Esophagus muscularis mucosa (tissue), 4 donors: ENCODE data around the gene SP9. TPM values are rescaled to one million over a fixed set of nuclear protein-coding genes. Genes with fewer than 3 reads are reported as not detected.

Experiments used
- DNase-seq: peaks from one replicate; pipeline ENCODE4 v3.0.0-alpha.2; 2017; ENCODE audit errors: extremely low spot score
- H3K27ac ChIP-seq, 4 donors: fragments of 200-600 bp; sonication (generic); replicated peaks in 1 of 4; 1 replicate in 3 of 4; 2 replicates in 1 of 4; pipeline ENCODE4 v1.5.1; 2016 to 2019; ENCODE audit warnings: mild to moderate bottlenecking in 1 of 4
- H3K27me3 ChIP-seq, 4 donors: fragments of 200-600 bp; sonication (generic); one replicate each; pipeline versions ENCODE4 v1.5.1 to v1.6.0; 2016 to 2019
- H3K36me3 ChIP-seq, 4 donors: fragments of 200-600 bp; sonication (generic); one replicate each; pipeline ENCODE4 v1.5.1; 2016 to 2019
- H3K4me1 ChIP-seq, 4 donors: fragments of 200-600 bp; sonication (generic); one replicate each; pipeline ENCODE4 v1.5.1; 2016 to 2019
- H3K4me3 ChIP-seq, 4 donors: fragments of 200-600 bp; sonication (generic); 1 replicate in 2 of 4; 2 replicates in 2 of 4; pipeline ENCODE4 v1.5.1; 2016 to 2019; ENCODE audit warnings: mild to moderate bottlenecking in 4 of 4, moderate library complexity in 1 of 4
- H3K9me3 ChIP-seq, 4 donors: fragments of 200-600 bp; sonication (generic); 1 replicate in 3 of 4; 2 replicates in 1 of 4; pipeline ENCODE4 v1.5.1; 2016 to 2019
- CTCF ChIP-seq, 3 experiments: fragments of 200-600 bp in 2 of 3; fragments of 450-650 bp in 1 of 3; sonication (generic) in 2 of 3; IDR thresholded peaks; one replicate each; pipeline ENCODE4 v1.5.1; 2017 to 2019; ENCODE audit warnings: antibody characterized with exemption in 3 of 3, mild to moderate bottlenecking in 2 of 3, moderate library complexity in 1 of 3
- EP300 ChIP-seq: sonication (generic); formaldehyde crosslinking; IDR thresholded peaks from one replicate; pipeline ENCODE4 v1.6.1; 2017; ENCODE audit warnings: antibody characterized with exemption
- POLR2A ChIP-seq: fragments of 450-650 bp; IDR thresholded peaks from one replicate; pipeline ENCODE4 v1.6.1; 2017; ENCODE audit warnings: antibody characterized with exemption, moderate library complexity, mild to moderate bottlenecking, low read depth
- POLR2AphosphoS5 ChIP-seq, 2 donors: sonication (generic); formaldehyde crosslinking; IDR thresholded peaks; one replicate each; pipeline ENCODE4 v1.6.1; 2017; ENCODE audit warnings: antibody characterized with exemption in 2 of 2
- WGBS: methylation state at CpG from one replicate; pipeline ENCODE4 v1.1.5; 2018; 5-methylcytosine and 5-hydroxymethylcytosine counted together
- intact Hi-C: fragments of 100-400 bp; cut with DNase I; formaldehyde crosslinking; loops from one replicate; pipeline ENCODE4 v1.15.1; 2023
- total RNA-seq, 4 donors: library from RNA; depleted of rRNA; stranded (reverse); fragments of >200 nt; gene quantifications; one replicate each; pipeline versions ENCODE4 v1.1.0 to v1.2.1, GENCODE V29; 2016

The SP9 gene
- total RNA-seq, 4 donors from 2014 or later = not detected

DNA sequence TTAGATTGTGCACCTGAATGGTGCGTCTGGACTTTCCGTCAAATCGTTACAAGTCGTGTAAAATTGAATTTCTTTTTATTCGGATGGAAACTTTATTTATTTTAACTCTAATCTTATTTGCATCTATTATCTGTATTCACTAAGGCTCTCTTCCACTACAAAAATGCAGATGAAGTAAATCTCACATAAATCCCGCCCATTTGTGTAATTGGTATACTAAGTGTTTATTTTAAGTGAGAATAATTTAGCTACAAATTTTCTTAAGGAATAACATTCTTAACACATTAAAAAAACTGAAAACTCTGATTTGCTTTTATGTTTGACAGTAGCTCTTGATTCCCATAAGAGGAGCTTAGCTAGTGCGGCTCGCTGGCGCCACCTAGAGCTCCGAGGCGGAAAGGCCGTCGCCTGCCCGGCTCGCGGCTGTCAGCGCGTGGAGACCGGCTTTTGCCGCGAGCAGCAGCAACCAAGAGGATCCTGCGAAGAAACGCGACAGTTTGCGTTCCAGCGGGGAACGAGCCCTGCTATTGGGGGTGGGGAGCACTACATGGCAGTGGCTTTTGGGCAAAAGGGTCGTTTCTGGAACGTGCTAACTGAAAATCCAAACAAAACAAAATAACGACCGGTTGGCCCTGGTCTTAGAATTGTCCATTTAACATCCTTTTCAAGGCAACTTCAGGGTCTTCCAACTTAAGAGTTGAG lies 6.7 kb downstream of the SP9 start:
- no peak for DNase-seq
- intact Hi-C loops = loop anchor here (10.0 kb wide), 1 partner anchor 457 kb away; no protein-coding TSS in a partner anchor
- Histone ChIP-seq H3K36me3 (no peaks in the 10 kb centered on the region), H3K9me3 (no peaks in the 10 kb centered on the region), H3K27ac (no peak overlapping the region), H3K27me3 (peaks cover 17 to 88% (median 83%) of the 10 kb centered on the region in 4 donors), H3K4me3 (peak overlapping the region in 3 of 4 donors; percentile 0 to 31 (median 7)), H3K4me1 (peaks cover 43 to 58% (median 55%) of the 10 kb centered on the region in 4 donors)
- TF ChIP-seq POLR2A (no peak), EP300 (no peak), POLR2AphosphoS5 (IDR thresholded peaks at IDR 0.05) (peak; percentile 39 to 86), CTCF (IDR thresholded peaks at IDR 0.05) (peak in 2 of 3 experiments; percentile 92 to 95)
- WGBS = 3% methylated on average over 20 of the region's 31 CpGs

DNA sequence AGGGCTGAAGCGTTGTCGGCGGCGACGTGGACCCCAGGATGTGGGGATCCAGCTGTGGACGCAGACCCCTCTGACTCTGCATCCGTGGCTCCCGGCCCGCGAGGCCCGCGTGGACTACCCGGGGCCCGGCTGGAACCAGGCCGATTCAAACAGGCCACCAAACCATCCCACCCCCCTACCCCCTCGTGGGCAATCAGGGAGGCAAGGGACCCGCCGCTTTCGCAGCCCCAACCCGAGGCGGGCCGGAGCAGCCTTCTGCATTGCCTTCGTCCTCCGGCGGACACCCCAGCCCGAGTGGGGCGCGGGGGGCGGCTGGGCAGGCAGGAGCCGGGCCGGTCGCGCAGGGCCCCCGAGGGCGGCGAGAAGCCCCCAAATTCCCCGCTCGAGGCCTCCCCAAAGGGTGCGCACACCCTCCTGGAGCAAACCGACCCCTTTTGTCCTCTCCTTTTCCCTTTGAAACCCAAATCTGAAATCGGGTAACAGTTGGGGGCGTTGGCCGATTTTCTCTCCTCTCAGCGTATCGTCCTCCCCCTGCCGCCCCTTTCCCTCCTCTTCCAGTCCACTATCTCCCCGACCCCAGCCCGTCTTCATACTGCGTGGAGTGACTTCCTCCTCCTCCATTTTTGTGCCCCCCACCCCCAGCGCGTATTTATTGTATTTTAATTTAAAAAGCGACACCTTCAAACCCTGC lies 7.4 kb downstream of the SP9 start:
- intact Hi-C loops = loop anchor here (2.0 to 10.0 kb wide), 2 partner anchors 457 to 939 kb away; no protein-coding TSS in a partner anchor
- Histone ChIP-seq H3K36me3 (peaks cover 0 to 4% (median 2%) of the 10 kb centered on the region in 4 donors), H3K4me3 (peak overlapping the region in 3 of 4 donors; percentile 0 to 31 (median 7)), H3K27me3 (peaks cover 12 to 81% (median 76%) of the 10 kb centered on the region in 4 donors), H3K27ac (no peak overlapping the region), H3K4me1 (peaks cover 36 to 51% (median 48%) of the 10 kb centered on the region in 4 donors), H3K9me3 (no peaks in the 10 kb centered on the region)
- DNase-seq = no peak
- 4% methylated on average over 24 of the region's 52 CpGs for WGBS
- TF ChIP-seq POLR2AphosphoS5 (IDR thresholded peaks at IDR 0.05) = no peak
- no peak for TF ChIP-seq CTCF (IDR thresholded peaks at IDR 0.05)
- TF ChIP-seq EP300 = no peak
- TF ChIP-seq POLR2A = no peak

GRCh38 chr2:174342686-174343342 lies 8.1 kb downstream of the SP9 start:
- 16% methylated on average over 27 of the region's 29 CpGs for WGBS
- Histone ChIP-seq H3K27me3 (peaks cover 12 to 75% (median 70%) of the 10 kb centered on the region in 4 donors), H3K36me3 (peaks cover 2 to 11% (median 6%) of the 10 kb centered on the region in 4 donors), H3K9me3 (no peaks in the 10 kb centered on the region), H3K27ac (no peak overlapping the region), H3K4me3 (peak overlapping the region in 1 of 4 donors; percentile 0), H3K4me1 (peaks cover 30 to 44% (median 41%) of the 10 kb centered on the region in 4 donors)
- TF ChIP-seq POLR2AphosphoS5 (IDR thresholded peaks at IDR 0.05) (no peak), CTCF (IDR thresholded peaks at IDR 0.05) (no peak), POLR2A (no peak), EP300 (no peak)
- intact Hi-C loops = loop anchor here (2.0 to 10.0 kb wide), 2 partner anchors 458 to 940 kb away; no protein-coding TSS in a partner anchor
- no peak for DNase-seq

DNA sequence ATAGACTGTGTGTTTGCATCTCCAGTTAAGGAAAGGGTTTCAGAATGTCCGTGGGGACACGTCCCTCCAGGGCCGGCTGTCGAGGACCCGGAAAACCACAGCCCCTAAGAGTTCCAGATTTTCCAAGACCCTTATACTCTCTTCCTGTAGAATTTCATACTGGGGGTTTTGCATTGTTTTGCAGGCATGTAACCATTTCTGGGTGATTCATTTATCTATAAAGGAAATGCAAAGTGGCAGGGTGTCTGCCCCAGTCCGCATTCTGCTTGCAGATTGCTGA lies 8.5 kb downstream of the SP9 start:
- Histone ChIP-seq H3K4me1 (peaks cover 30 to 43% (median 40%) of the 10 kb centered on the region in 4 donors), H3K9me3 (no peaks in the 10 kb centered on the region), H3K36me3 (peaks cover 7 to 14% (median 11%) of the 10 kb centered on the region in 4 donors), H3K4me3 (no peak overlapping the region), H3K27me3 (peaks cover 12 to 70% (median 66%) of the 10 kb centered on the region in 4 donors), H3K27ac (no peak overlapping the region)
- 24% methylated on average over 6 of the region's 6 CpGs for WGBS
- DNase-seq = no peak
- no peak for TF ChIP-seq CTCF (IDR thresholded peaks at IDR 0.05)
- no peak for TF ChIP-seq POLR2AphosphoS5 (IDR thresholded peaks at IDR 0.05)
- no peak for TF ChIP-seq POLR2A
- intact Hi-C loops = loop anchor here (2.0 to 10.0 kb wide), 2 partner anchors 458 to 940 kb away; no protein-coding TSS in a partner anchor
